ENCODE results near the gene MAP7D3. TPM values are rescaled to one million over a fixed set of nuclear protein-coding genes. Genes with fewer than 3 reads are reported as not detected.

MAP7D3 gene
- total RNA-seq, 4 donors from 2014 or later, result 14.5 to 21.2 (median 17.1) TPM

DNA sequence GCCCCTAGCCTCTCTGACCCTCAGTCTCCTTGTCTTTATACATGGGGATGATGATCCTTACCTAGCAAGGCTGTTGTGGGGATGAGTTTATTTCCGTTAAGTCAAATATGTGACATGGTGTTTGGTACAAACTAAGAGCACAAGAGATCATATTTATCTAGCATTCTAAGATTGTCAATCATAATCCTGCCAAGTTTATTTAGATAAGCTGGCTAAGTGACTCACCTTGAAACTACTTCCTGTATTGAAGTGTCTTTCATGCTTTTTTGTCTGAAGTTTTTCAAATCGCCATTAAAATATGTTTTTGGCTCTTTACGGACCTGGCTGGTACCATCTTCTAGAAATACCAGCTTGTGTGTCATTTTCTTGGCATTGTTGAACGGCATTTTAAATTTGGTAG, 30.7 kb downstream of the MAP7D3 start:
- Histone ChIP-seq H3K36me3 (peaks cover 10 to 79% (median 56%) of the 10 kb centered on the region in 4 donors), H3K9me3 (no peaks in the 10 kb centered on the region), H3K4me1 (no peaks in the 10 kb centered on the region), H3K27me3 (no peaks in the 10 kb centered on the region), H3K27ac (replicated peaks in 1 of 4) (no peak overlapping the region), H3K4me3 (no peak overlapping the region)
- WGBS, result 73% methylated on average over 4 of the region's 4 CpGs
- DNase-seq (ENCODE audit: extremely low spot score), result no peak
- TF ChIP-seq EP300 (IDR thresholded peaks at IDR 0.05) (no peak), POLR2A (IDR thresholded peaks at IDR 0.05; ENCODE audit: low read depth) (no peak), POLR2AphosphoS5 (IDR thresholded peaks at IDR 0.05) (no peak)
- TF ChIP-seq, protein P1, sequence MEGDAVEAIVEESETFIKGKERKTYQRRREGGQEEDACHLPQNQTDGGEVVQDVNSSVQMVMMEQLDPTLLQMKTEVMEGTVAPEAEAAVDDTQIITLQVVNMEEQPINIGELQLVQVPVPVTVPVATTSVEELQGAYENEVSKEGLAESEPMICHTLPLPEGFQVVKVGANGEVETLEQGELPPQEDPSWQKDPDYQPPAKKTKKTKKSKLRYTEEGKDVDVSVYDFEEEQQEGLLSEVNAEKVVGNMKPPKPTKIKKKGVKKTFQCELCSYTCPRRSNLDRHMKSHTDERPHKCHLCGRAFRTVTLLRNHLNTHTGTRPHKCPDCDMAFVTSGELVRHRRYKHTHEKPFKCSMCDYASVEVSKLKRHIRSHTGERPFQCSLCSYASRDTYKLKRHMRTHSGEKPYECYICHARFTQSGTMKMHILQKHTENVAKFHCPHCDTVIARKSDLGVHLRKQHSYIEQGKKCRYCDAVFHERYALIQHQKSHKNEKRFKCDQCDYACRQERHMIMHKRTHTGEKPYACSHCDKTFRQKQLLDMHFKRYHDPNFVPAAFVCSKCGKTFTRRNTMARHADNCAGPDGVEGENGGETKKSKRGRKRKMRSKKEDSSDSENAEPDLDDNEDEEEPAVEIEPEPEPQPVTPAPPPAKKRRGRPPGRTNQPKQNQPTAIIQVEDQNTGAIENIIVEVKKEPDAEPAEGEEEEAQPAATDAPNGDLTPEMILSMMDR (IDR thresholded peaks at IDR 0.05), result no peak
- intact Hi-C loops (cut with DNase I), result no loop called here

DNA sequence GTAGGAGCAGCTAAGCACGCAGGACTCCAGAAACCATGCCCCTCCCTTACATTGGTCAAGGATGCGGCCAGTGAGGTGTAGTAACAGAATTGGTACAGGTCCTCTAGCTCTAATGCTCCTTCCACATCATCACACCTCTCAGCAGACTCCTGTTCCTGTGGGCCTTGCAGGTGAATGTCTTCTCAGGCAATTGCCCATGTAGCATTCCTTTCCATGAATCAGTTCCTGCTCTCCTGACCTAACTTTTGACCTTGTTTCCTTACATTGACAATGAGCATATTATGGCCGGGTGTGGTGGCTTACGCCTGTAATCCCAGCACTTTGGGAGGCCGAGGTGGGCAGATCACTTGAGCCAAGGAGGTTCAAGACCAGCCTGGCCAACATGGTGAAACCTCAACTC, 31.3 kb downstream of the MAP7D3 start:
- Histone ChIP-seq H3K27ac (replicated peaks in 1 of 4) (no peak overlapping the region), H3K9me3 (no peaks in the 10 kb centered on the region), H3K36me3 (peaks cover 6 to 72% (median 51%) of the 10 kb centered on the region in 4 donors), H3K27me3 (no peaks in the 10 kb centered on the region), H3K4me3 (no peak overlapping the region), H3K4me1 (peaks cover 0 to 4% (median 2%) of the 10 kb centered on the region in 4 donors)
- WGBS, result 68% methylated on average over 5 of the region's 5 CpGs
- no peak for DNase-seq (ENCODE audit: extremely low spot score)
- intact Hi-C loops (cut with DNase I), result loop anchor here (5.0 kb wide), 1 partner anchor 47 kb away; no protein-coding TSS in a partner anchor
- no peak for TF ChIP-seq POLR2AphosphoS5 (IDR thresholded peaks at IDR 0.05)
- no peak for TF ChIP-seq EP300 (IDR thresholded peaks at IDR 0.05)
- TF ChIP-seq, protein P1 (IDR thresholded peaks at IDR 0.05), result no peak
- TF ChIP-seq POLR2A (IDR thresholded peaks at IDR 0.05; ENCODE audit: low read depth), result no peak

DNA sequence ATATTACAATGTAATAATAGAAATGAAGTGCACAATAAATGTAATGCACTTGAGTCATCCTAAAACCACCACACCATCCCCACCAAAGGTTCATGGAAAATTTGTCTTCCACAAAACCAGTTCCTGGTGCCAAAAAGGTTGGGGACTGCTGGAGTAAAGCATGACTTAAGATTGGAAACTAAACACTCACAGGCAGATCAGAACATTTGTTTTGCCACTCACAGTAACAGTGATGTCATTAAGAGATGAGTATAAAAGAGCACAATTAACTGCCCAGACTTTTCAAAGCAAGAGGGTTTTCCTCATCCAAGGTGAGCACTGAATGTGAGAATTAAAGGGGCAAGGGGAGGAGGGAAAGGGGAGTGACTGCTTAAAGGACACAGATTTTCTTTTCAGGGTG, 35.6 kb downstream of the MAP7D3 start:
- Histone ChIP-seq H3K27ac (replicated peaks in 1 of 4) (peak overlapping the region in 2 of 4 donors; percentile 41 to 94), H3K36me3 (peaks cover 0 to 35% (median 15%) of the 10 kb centered on the region in 4 donors), H3K4me3 (no peak overlapping the region), H3K4me1 (peaks cover 0 to 14% (median 10%) of the 10 kb centered on the region in 4 donors), H3K9me3 (no peaks in the 10 kb centered on the region), H3K27me3 (no peaks in the 10 kb centered on the region)
- TF ChIP-seq, protein P1 (IDR thresholded peaks at IDR 0.05), result no peak
- TF ChIP-seq POLR2A (IDR thresholded peaks at IDR 0.05; ENCODE audit: low read depth) (no peak), EP300 (IDR thresholded peaks at IDR 0.05) (no peak), POLR2AphosphoS5 (IDR thresholded peaks at IDR 0.05) (no peak)
- intact Hi-C loops (cut with DNase I), result loop anchor here (5.0 kb wide), 1 partner anchor 52 kb away; no protein-coding TSS in a partner anchor
- DNase-seq (ENCODE audit: extremely low spot score), result no peak

DNA sequence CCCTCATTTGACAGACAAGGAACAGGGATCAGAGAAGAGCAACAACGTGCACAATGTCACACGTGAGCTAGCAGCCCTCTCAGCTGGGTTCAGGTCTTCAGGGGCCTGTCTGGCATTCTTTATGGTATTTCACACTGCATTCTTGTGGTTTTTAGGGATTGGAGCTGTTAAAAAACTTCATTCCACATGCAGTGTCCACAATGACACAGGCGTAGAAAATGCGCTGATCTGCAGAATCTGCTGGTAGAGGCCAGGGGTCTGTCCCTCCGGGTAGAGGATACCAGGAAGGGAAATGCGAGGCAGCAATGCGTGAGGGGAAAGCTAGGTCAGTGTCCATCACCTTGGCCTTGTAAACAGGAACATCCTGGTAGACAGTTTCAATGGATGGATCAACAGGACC, 36.6 kb downstream of the MAP7D3 start:
- intact Hi-C loops (cut with DNase I), result loop anchor here (5.0 kb wide), 2 partner anchors 38 to 167 kb away; partner anchors contain the start of gene MAP7D3
- WGBS, result 59% methylated on average over 5 of the region's 7 CpGs
- peaks cover 0 to 35% (median 13%) of the 10 kb centered on the region in 4 donors for H3K36me3 ChIP-seq
- H3K4me1 ChIP-seq, result peaks cover 0 to 21% (median 17%) of the 10 kb centered on the region in 4 donors
- peak overlapping the region; percentile 86 to 99 (median 96) for H3K27ac ChIP-seq (replicated peaks in 1 of 4)
- H3K9me3 ChIP-seq, result no peaks in the 10 kb centered on the region
- no peak for DNase-seq (ENCODE audit: extremely low spot score)
- TF ChIP-seq POLR2AphosphoS5 (IDR thresholded peaks at IDR 0.05), result no peak
- no peak for TF ChIP-seq POLR2A (IDR thresholded peaks at IDR 0.05; ENCODE audit: low read depth)
- TF ChIP-seq EP300 (IDR thresholded peaks at IDR 0.05), result no peak
- H3K4me3 ChIP-seq, result no peak overlapping the region
- H3K27me3 ChIP-seq, result no peaks in the 10 kb centered on the region

DNA sequence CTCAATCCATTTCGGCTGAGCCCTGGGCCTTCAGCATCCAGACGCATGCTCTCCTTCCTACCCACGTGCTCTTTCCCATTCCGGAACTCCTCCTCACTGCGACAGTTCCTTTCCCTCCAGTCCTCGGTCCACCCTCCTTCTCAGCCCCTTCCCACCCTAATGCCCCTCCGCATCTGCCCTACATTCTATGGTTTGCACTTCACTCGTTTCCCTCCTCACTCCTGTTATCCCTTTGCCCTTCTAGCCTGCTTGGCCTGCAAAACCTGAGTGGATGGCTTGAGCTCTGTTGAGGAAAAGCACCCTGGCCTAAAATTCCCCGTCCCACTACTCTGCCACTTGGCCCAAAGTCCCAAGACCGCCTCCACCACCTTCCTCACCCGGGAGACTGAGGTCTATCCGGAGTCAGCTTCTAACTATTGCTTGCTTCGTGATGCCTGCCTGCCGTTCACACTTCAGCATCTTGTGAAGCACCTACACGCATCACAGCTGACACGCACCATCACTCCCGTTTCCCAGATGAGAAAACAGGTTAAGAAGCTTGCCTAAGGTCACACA, 38.6 kb downstream of the MAP7D3 start:
- Histone ChIP-seq H3K9me3 (no peaks in the 10 kb centered on the region), H3K27me3 (no peaks in the 10 kb centered on the region), H3K4me3 (no peak overlapping the region), H3K4me1 (peaks cover 8 to 40% (median 36%) of the 10 kb centered on the region in 4 donors), H3K36me3 (peaks cover 7 to 36% (median 25%) of the 10 kb centered on the region in 4 donors), H3K27ac (replicated peaks in 1 of 4) (peak overlapping the region; percentile 86 to 99 (median 96))
- 69% methylated on average over 17 of the region's 17 CpGs for WGBS
- DNase-seq (ENCODE audit: extremely low spot score), result no peak
- TF ChIP-seq EP300 (IDR thresholded peaks at IDR 0.05), result no peak
- TF ChIP-seq, protein P1 (IDR thresholded peaks at IDR 0.05), result no peak
- peak; percentile 15 to 32 for TF ChIP-seq POLR2AphosphoS5 (IDR thresholded peaks at IDR 0.05)
- TF ChIP-seq POLR2A (IDR thresholded peaks at IDR 0.05; ENCODE audit: low read depth), result no peak
- intact Hi-C loops (cut with DNase I), result loop anchor here (2.0 to 5.0 kb wide), 3 partner anchors 40 to 184 kb away; partner anchors contain the start of gene MAP7D3

Measured in esophagus muscularis mucosa (tissue), 4 donors.